Measurements from ENCODE around the gene CACNB2.
"Not testable (repeated sequence)": the region's sequence is repeated elsewhere in the genome, so short reads cannot be mapped to it uniquely, and the experiment has no call there.

Gene CACNB2

GRCh38 chr10:18523025-18523424, 382.8 kb downstream of the CACNB2 start:
- no peak for DNase-seq

GRCh38 chr10:18523858-18524257, 383.6 kb downstream of the CACNB2 start:
- no peak for DNase-seq

DNA sequence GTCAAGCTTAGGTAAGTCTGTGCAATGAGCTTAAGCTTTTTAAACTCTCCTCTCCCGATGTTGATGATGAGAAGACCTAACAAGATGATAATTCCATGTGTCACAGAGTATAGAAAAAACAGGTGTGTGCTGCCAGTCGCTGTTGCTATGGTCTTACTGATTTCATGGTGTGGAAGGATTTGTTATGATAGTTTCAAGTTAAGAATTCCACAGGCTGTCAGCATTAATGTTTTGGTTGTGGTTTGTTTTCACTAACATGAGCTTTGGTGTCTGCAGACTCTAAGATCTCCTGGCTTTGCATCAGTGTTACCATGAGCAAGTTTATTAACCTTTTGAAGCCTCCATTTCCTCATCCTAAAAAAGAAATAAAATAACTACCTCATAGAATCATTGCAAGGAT, 387.5 kb downstream of the CACNB2 start:
- no peak for DNase-seq

GRCh38 chr10:18528292-18528691, 388.1 kb downstream of the CACNB2 start:
- no peak for DNase-seq

DNA sequence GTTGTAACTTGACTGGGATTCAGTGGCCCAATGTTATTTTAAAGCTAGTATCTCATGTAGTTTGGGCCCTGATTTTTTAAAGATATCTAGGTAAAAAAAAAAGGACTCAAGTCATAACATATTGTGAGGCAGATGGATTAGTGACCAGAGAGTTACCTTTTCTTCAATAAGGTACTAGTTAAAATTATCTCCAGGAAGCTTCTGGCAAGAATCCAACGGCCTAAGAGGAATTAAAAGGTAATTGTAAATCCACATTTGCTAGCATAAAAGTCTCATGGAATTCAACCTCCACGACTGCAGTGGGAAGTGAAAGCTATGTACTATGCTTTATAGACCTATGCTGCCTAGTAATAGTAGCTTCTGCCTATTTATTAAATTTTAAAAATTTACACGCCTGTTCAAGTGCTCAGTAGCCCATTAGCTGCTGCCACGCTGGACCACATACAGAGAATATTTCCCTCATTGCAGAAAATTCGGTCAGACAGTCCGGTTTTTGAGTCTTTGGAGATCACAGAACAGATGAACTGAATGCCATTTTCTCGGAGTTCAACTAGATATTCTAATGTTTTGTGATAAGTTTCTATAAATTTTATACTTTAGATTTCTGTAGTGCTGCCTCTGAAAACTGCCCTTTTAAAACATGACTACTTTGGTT, 392.8 kb downstream of the CACNB2 start:
- DNase-seq: no peak

DNA sequence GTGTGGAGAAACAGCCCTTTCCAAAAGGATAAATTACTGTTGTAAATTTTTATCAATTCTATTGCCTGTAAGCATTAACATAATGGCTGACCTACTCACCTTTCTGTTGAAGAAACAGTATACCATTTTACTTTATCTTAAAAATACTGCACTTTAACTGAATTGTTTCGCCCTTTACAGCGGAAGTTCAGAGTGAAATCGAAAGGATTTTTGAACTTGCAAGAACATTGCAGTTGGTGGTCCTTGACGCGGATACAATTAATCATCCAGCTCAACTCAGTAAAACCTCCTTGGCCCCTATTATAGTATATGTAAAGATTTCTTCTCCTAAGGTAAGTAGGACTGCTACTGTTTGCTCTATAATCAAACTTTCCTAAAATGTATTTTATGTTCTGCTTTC, 393.7 kb downstream of the CACNB2 start:
- no peak for DNase-seq

- no peak for DNase-seq
Observed at GRCh38 chr10:18539335-18539734, 399.1 kb downstream of the CACNB2 start.

DNA sequence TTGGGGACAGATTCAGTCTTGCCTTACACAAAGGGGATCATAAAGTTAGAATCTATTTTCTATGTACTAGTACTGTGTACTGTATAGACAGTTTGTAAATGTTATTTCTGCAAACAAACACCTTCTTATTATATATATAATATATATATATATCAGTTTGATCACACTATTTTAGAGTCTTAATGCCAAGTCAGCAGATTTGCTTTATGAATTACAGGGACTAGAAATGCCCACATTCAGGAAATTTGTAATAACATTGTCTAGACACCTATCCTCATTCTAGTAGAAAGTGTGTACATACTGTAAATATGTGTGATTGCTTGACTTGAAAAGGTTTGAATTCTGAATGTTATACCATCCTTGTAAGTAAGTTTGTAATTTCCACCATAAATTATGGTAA, 400.0 kb downstream of the CACNB2 start:
- DNase-seq: no peak

DNA sequence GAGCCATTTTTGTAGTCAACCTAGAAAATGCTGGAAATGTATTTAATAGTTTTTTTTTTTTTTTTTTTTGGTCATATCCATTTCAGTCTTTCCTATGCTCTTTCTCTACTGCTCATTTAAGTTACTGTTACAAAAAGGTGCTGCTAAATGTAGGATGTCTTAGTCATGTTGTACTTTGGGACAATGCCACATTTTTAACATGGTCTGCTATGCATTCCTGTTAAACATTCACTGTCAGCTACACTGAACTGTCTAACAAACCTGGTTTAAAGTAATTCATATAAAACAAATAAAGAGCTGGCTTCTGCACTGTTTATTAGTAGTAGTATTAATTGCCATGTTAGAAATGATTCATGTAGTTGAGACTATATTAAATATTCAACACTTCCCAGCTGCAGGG, 402.6 kb downstream of the CACNB2 start:
- no peak for DNase-seq

GRCh38 chr10:18545621-18546305, 405.5 kb downstream of the CACNB2 start:
- no peak for DNase-seq

- DNase-seq: no peak
Observed at GRCh38 chr10:18549105-18549504, 408.9 kb downstream of the CACNB2 start.

- no peak for DNase-seq
Observed at GRCh38 chr10:18551473-18551872, 411.2 kb downstream of the CACNB2 start.

DNA sequence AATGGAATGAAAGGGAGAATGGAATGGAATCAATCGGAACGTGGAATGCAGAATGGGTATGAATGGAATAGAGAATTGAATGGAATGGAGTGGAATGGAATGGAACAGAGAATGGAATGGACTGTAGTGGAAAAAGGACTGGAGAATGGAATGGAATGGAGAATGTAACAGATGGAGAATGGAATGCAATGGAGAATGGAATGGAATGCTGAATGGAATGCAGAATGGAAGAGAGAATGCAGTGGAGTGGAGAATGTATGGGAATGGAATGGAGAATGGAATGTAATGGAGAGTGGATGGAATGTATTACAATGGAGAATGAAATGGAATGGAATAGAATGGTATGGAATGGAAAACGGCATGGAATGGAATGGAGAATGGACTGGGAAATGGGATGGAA, 414.3 kb downstream of the CACNB2 start:
- DNase-seq: no peak

- DNase-seq: no peak
Observed at GRCh38 chr10:18556522-18557147, 416.4 kb downstream of the CACNB2 start.

GRCh38 chr10:18557960-18558359, 417.7 kb downstream of the CACNB2 start:
- DNase-seq: no peak

DNA sequence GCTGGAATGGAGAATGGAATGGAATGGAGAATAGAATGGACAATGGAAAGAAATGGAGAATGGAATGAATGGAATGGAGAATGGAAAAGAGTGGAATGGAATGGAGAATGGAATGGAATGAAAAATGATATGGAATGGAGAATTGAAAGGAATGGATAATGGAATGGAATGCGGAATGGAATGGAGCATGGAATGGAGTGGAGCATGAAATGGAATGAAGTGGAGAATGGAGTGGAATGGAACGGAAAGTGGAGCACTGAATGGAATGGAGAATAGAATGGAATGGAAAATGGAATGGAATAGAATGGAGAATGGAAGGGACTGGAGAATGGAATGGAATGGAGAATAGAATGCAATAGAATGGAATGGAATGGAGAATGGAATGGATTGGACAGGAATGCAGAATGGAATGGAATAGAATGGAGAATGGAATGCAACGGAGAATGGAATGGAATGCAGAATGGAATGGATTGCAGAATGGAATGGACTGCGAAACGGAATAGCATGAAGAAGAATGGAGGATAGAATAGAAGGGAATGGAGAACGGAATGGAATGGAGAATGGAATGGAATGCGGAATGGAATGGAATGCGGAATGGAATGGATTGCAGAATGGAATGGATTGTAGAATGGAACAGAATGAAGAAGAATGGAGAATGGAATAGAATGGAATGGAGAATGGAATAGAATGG, 421.8 kb downstream of the CACNB2 start:
- DNase-seq: no peak

DNA sequence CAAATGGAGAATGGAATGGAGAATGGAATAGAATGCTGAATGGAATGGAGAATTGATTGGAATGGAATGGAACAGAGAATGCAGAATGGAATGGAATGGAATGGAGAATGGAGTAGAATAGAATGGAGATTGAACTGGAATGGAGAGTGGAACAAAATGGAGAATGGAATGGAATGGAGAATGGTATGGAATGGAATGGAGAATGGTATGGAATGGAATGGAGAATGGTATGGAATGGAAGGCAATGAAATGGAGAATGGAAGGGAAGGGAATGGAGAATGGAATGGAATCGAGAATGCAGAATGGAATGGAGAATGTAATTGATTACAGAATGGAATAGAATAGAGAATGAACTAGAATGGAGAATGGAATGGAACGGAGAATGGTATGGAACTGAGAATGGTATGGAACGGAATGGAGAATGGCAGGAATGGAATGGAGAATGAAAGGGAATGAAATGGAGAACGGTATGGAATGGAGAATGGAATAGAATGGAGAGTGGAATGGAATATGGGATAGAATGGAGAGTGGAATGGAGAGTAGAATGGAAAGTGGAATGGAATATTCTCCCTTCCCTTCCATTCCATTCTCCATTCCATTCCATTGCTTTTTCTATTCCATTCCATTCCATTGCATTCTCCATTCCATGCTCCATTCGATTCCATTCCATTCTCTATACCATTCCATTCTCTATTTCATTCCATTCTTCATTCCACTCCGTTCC, 422.9 kb downstream of the CACNB2 start:
- DNase-seq: no peak

DNA sequence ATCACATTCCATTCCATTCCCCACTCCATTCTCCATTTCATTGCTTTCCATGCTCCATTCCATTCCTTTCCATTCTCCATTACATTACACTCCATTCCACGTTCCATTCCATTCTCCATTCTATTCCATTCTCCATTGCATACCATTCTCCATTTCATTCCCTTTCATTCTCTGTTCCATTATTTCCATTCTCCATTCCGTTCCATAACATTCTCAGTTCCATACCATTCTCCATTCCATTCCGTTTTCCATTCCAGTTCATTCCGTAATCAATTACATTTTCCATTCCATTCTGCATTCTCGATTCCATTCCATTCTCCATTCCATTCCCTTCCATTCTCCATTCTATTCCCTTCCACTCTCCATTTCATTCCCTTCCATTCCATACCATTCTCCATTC, 424.8 kb downstream of the CACNB2 start:
- DNase-seq: no peak

DNA sequence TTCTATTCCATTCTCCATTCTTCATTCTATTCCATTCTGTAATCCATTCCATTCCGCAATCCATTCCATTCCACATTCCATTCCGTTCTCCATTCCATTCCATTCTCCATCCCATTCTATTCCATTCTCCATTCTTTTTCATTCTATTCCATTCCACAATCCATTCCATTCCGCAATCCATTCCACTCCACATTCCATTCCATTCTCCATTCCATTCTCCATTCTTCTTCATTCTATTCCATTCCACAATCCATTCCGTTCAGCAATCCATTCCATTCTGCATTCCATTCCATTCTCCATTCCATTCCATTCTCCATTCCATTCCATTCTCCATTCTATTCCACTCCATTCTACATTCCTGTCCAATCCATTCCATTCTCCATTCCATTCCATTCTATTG, 426.0 kb downstream of the CACNB2 start:
- no peak for DNase-seq

DNA sequence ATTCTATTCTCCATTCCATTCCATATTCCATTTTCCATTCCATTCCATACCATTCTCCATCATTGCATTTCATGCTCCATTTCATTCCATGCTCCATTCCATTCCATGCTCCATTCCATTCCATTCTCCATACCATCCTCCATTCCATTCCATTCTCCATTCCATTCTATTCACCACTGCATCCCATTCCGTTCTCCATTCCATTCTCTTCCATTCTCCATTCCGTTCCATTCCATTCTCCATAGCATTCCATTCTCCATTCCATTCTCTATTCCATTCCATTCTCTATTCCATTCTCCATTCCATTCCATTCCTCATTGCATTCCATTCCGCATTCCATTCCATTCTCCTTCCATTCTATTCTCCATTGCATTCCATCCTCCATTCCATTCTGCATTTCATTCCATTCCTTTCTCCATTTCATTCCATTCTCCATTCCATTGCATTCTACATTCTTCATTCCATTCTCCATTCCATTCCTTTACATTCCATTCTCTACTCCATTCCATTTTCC, 427.2 kb downstream of the CACNB2 start:
- DNase-seq: no peak

- not testable (repeated sequence) for DNase-seq
Observed at GRCh38 chr10:18570386-18570785, 430.2 kb downstream of the CACNB2 start.

DNA sequence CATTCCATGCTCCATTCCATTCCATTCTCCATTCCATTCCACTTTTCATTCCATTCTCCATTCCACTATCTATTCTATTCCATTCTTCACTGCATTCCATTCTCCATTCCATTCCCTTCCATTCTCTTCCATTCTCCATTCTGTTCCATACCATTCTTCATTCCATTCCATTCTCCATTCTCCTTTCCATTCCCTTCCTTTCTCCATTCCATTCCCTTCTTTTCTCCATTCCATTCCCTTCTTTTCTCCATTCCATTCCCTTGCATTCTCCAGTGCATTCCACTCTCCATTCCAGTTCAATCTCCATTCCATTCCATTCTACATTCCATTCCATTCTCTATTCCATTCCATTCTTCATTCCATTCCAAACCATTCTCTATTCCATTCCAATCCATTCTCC, 430.9 kb downstream of the CACNB2 start:
- DNase-seq: no peak

All from right kidney (tissue), 1 donor.